Activated T-helper 9 cell treated with anti-CD3 and anti-CD28 coated beads, Interleukin-2, amount 50 U/mL, for 16 hours (primary cell): ENCODE results near the gene MVB12B.
"Not testable (repeated sequence)": the region's sequence is repeated elsewhere in the genome, so short reads cannot be mapped to it uniquely, and the experiment has no call there.

Source experiments
- DNase-seq: peaks from one replicate; pipeline ENCODE4 v3.0.0-alpha.2; 2020; ENCODE audit warnings: low read depth

Gene MVB12B

GRCh38 chr9:126540398-126540797 is 213.8 kb downstream of the MVB12B start:
- not testable (repeated sequence) for DNase-seq

- DNase-seq, result no peak
These were observed 216.9 kb downstream of the MVB12B start for GRCh38 chr9:126543490-126543889.

GRCh38 chr9:126545106-126545505 is 218.5 kb downstream of the MVB12B start:
- DNase-seq, result no peak

GRCh38 chr9:126546036-126546435 is 219.4 kb downstream of the MVB12B start:
- DNase-seq, result no peak

- no peak for DNase-seq
These were observed 221.7 kb downstream of the MVB12B start for GRCh38 chr9:126548312-126548711.

- no peak for DNase-seq
These were observed 222.8 kb downstream of the MVB12B start for GRCh38 chr9:126549246-126550006.

GRCh38 chr9:126550891-126551351 is 224.3 kb downstream of the MVB12B start:
- no peak for DNase-seq

- no peak for DNase-seq
These were observed 225.2 kb downstream of the MVB12B start for GRCh38 chr9:126551812-126552211.

GRCh38 chr9:126554292-126554691 is 227.7 kb downstream of the MVB12B start:
- no peak for DNase-seq

GRCh38 chr9:126555421-126555820 is 228.8 kb downstream of the MVB12B start:
- DNase-seq, result not testable (repeated sequence)
